SK-N-SH (cell line): ENCODE results near the gene AK5. TPM values are rescaled to one million over a fixed set of nuclear protein-coding genes. Genes with fewer than 3 reads are reported as not detected.

Experiments used
- CTCF ChIA-PET: fragments of 300-600, 350-600 bp; formaldehyde crosslinking; extraction: SDS; loops from one replicate; lab custom pipeline; 2021; lab: Yijun Ruan, JAX
- POLR2A ChIA-PET: fragments of 350-600 bp; sonication (Branson Sonifier 250); formaldehyde crosslinking; extraction: SDS; loops from one replicate; lab custom pipeline; 2020; ENCODE audit warnings: antibody characterized with exemption, inconsistent platforms; lab: Yijun Ruan, JAX
- DNase-seq: peaks from one replicate; pipeline ENCODE4 v3.0.0; 2012
- H2AFZ ChIP-seq: fragments of 200-600 bp; sonication (generic); 2 replicates; pipeline ENCODE4 v1.8.1; 2016; ENCODE audit warnings: antibody characterized with exemption, mild to moderate bottlenecking, low read depth
- H3F3A ChIP-seq: fragments of 200-600 bp; sonication (generic); replicated peaks from 2 replicates; pipeline ENCODE3; 2016; ENCODE audit warnings: antibody characterized with exemption, mild to moderate bottlenecking; ENCODE audit not compliant: insufficient read depth
- H3K27ac ChIP-seq, 2 experiments: fragments of 200-500 bp in 1 of 2; fragments of 200-600 bp in 1 of 2; sonication (Bioruptor generic) in 1 of 2; sonication (generic), shearing (Covaris generic) in 1 of 2; 2 replicates each; pipeline versions ENCODE4 v1.5.1 to v1.6.1; 2014 to 2016; ENCODE audit warnings: low read depth in 2 of 2, inconsistent platforms in 1 of 2, low read length in 1 of 2, mild to moderate bottlenecking in 1 of 2, mixed read lengths in 1 of 2
- H3K27me3 ChIP-seq: fragments of 200-600 bp; sonication (generic), shearing (Covaris generic); 2 replicates; pipeline ENCODE4 v1.6.1; 2016; ENCODE audit warnings: mixed run types; ENCODE audit not compliant: insufficient read depth
- H3K36me3 ChIP-seq, 2 experiments: fragments of 200-500 bp in 1 of 2; fragments of 200-600 bp in 1 of 2; sonication (Bioruptor generic) in 1 of 2; sonication (generic) in 1 of 2; replicated peaks in 1 of 2; 2 replicates each; pipeline versions ENCODE3 to v1.5.1; 2014 to 2016; ENCODE audit warnings: low read length in 1 of 2, mild to moderate bottlenecking in 1 of 2; ENCODE audit not compliant: insufficient read depth in 2 of 2, control insufficient read depth in 1 of 2
- H3K4me1 ChIP-seq, 2 experiments: fragments of 200-500 bp in 1 of 2; fragments of 200-600 bp in 1 of 2; sonication (Bioruptor generic) in 1 of 2; sonication (generic), shearing (Covaris generic) in 1 of 2; 2 replicates each; pipeline versions ENCODE4 v1.5.1 to v1.6.1; 2014 to 2016; ENCODE audit warnings: low read depth in 1 of 2, low read length in 1 of 2, mixed run types in 1 of 2; ENCODE audit not compliant: insufficient read depth in 2 of 2, control insufficient read depth in 1 of 2
- H3K4me2 ChIP-seq: fragments of 200-600 bp; sonication (generic), shearing (Covaris generic); 2 replicates; pipeline ENCODE4 v1.6.1; 2017; ENCODE audit warnings: mixed run types
- H3K4me3 ChIP-seq, 2 experiments: fragments of 200-500 bp in 1 of 2; fragments of 200-600 bp in 1 of 2; sonication (Bioruptor generic) in 1 of 2; sonication (generic), shearing (Covaris generic) in 1 of 2; 2 replicates each; pipeline versions ENCODE4 v1.5.1 to v1.8.1; 2014 to 2016; ENCODE audit warnings: low read depth in 2 of 2, inconsistent platforms in 1 of 2, low read length in 1 of 2, mild to moderate bottlenecking in 1 of 2, mixed read lengths in 1 of 2, moderate library complexity in 1 of 2
- H3K79me2 ChIP-seq: fragments of 200-600 bp; sonication (generic); 2 replicates; pipeline ENCODE4 v1.8.1; 2017; ENCODE audit warnings: mild to moderate bottlenecking; ENCODE audit not compliant: insufficient read depth
- H3K9ac ChIP-seq: fragments of 200-600 bp; sonication (generic); 2 replicates; pipeline ENCODE4 v1.6.1; 2017; ENCODE audit warnings: mixed run types
- H3K9me2 ChIP-seq: fragments of 200-600 bp; sonication (generic); 2 replicates; pipeline ENCODE4 v1.6.1; 2017; ENCODE audit warnings: mixed run types
- H3K9me3 ChIP-seq: fragments of 200-600 bp; sonication (generic); 2 replicates; pipeline ENCODE4 v1.6.1; 2017; ENCODE audit warnings: mixed run types, mild to moderate bottlenecking, moderate library complexity
- H4K20me1 ChIP-seq: fragments of 200-600 bp; sonication (generic); 2 replicates; pipeline ENCODE4 v1.6.1; 2017; ENCODE audit warnings: mild to moderate bottlenecking, mixed run types; ENCODE audit not compliant: insufficient read depth
- CTCF ChIP-seq: fragments of 200-600 bp; sonication (generic); IDR thresholded peaks from 2 replicates; pipeline ENCODE4 v1.6.1; 2017; ENCODE audit warnings: antibody characterized with exemption, mild to moderate bottlenecking, moderate library complexity
- MAX ChIP-seq: IDR thresholded peaks from 2 replicates; pipeline ENCODE4 v1.4.0; 2012; ENCODE audit warnings: low read depth
- MXI1 ChIP-seq: IDR thresholded peaks from 2 replicates; pipeline ENCODE4 v1.6.1; 2012; ENCODE audit warnings: mild to moderate bottlenecking, low read depth, low read length, improper control_type of control experiment
- NFIC ChIP-seq: IDR thresholded peaks from 2 replicates; pipeline ENCODE4 v1.4.0; 2012; ENCODE audit warnings: borderline replicate concordance
- PBX3 ChIP-seq: IDR thresholded peaks from 2 replicates; pipeline ENCODE4; 2012
- POLR2AphosphoS5 ChIP-seq: IDR thresholded peaks from 2 replicates; pipeline ENCODE4 v1.6.1; 2012; ENCODE audit warnings: low read depth, low read length
- RCOR1 ChIP-seq: fragments of 150-350 bp; IDR thresholded peaks from 2 replicates; pipeline ENCODE4 v1.6.1; 2017; ENCODE audit warnings: antibody characterized with exemption, low read length
- RXRA ChIP-seq: IDR thresholded peaks from 2 replicates; pipeline ENCODE4 v1.4.0; 2012; ENCODE audit warnings: low read depth, mild to moderate bottlenecking, borderline replicate concordance
- SIN3A ChIP-seq: IDR thresholded peaks from 2 replicates; pipeline ENCODE4 v1.6.1; 2012; ENCODE audit warnings: low read depth, mild to moderate bottlenecking, low read length, moderate library complexity, borderline replicate concordance
- TAF1 ChIP-seq: IDR thresholded peaks from 2 replicates; pipeline ENCODE4 v1.6.1; 2012; ENCODE audit warnings: low read depth, mild to moderate bottlenecking, low read length, moderate library complexity, borderline replicate concordance
- TCF12 ChIP-seq: IDR thresholded peaks from 2 replicates; pipeline ENCODE4 v1.4.0; 2012
- TEAD4 ChIP-seq: IDR thresholded peaks from 2 replicates; pipeline ENCODE4 v1.4.0; 2012; ENCODE audit warnings: mild to moderate bottlenecking, borderline replicate concordance; ENCODE audit not compliant: insufficient read depth
- USF2 ChIP-seq: fragments of 150-350 bp; IDR thresholded peaks from 2 replicates; pipeline ENCODE4 v1.6.1; 2017; ENCODE audit warnings: antibody characterized with exemption, low read length, low read depth, borderline replicate concordance
- YY1 ChIP-seq: IDR thresholded peaks from 2 replicates; pipeline ENCODE4 v1.4.0; 2012; ENCODE audit warnings: low read depth, mild to moderate bottlenecking
- WGBS: methylation state at CpG from one replicate; pipeline ENCODE4 v1.1.6; 2017; ENCODE audit warnings: low lambda C conversion rate; 5-methylcytosine and 5-hydroxymethylcytosine counted together
- polyA plus RNA-seq, 3 experiments: library from polyadenylated mRNA; depleted of rRNA; stranded (reverse); fragments of >200 nt; gene quantifications; 2 replicates each; pipeline ENCODE4 v1.2.3, GENCODE V29; 2012
- TF ChIP-seq, protein P1 (sequence below): IDR thresholded peaks from 2 replicates; pipeline ENCODE4 v1.6.1; 2012; ENCODE audit warnings: mild to moderate bottlenecking, low read depth, low read length, moderate library complexity

The AK5 gene
- polyA plus RNA-seq, 1 of the 3 experiments (the other 2 are of a cell fraction) = 22.9 TPM

DNA sequence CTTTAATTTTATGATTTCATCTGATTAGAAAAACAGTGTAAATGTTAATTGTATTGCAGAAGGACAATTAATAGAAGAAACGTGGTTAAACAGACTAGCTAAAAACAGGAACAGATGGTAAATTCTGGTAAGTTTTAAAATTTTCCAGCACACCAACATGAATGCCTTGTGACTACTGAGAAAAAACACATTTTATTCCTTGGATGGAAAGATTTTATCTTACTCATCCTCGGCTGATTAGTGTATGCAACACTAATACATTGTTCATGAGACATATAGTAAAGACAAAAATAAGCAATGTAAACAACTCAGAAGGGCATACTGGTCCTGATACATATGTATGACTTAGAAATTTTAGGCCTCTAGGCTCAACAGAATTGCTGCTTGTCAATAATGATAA, 4.9 kb upstream of the AK5 start:
- H3F3A ChIP-seq = peaks cover 1% of the 10 kb centered on the region
- H4K20me1 ChIP-seq = no peaks in the 10 kb centered on the region
- H3K4me3 ChIP-seq = no peak overlapping the region
- no peak overlapping the region for H3K9ac ChIP-seq
- CTCF ChIA-PET = interaction anchor here (1.0 kb wide), 1 partner anchor 15 kb away, joined by 3 read pairs; no protein-coding TSS in a partner anchor
- H3K27ac ChIP-seq = no peak overlapping the region
- no peak overlapping the region for H3K4me2 ChIP-seq
- H3K9me3 ChIP-seq = no peaks in the 10 kb centered on the region
- TF ChIP-seq SIN3A = no peak
- no peak for TF ChIP-seq RXRA
- no peak for TF ChIP-seq MXI1
- TF ChIP-seq NFIC = no peak
- no peak for TF ChIP-seq POLR2AphosphoS5
- TF ChIP-seq TAF1 = no peak
- TF ChIP-seq CTCF = no peak
- TF ChIP-seq USF2 = no peak
- no peak for TF ChIP-seq MAX
- no peak for TF ChIP-seq RCOR1
- TF ChIP-seq, all 33 proteins: peak for 0
- POLR2A ChIA-PET = no interaction called here
- no peaks in the 10 kb centered on the region for H3K36me3 ChIP-seq
- 38% methylated on average over 2 of the region's 2 CpGs for WGBS
- no peak for DNase-seq
- no peaks in the 10 kb centered on the region for H3K27me3 ChIP-seq
- no peak overlapping the region for H2AFZ ChIP-seq
- no peaks in the 10 kb centered on the region for H3K79me2 ChIP-seq
- peaks cover 2% of the 10 kb centered on the region in 2 experiments; a peak in 1 of 4 replicates for H3K4me1 ChIP-seq
- no peaks in the 10 kb centered on the region for H3K9me2 ChIP-seq

- no peak for DNase-seq
- Histone ChIP-seq H3K27ac (no peak overlapping the region), H3K9me2 (no peaks in the 10 kb centered on the region), H3K79me2 (peaks cover 19% of the 10 kb centered on the region; the same call in 1 of the 2 replicates), H3K9ac (no peak overlapping the region), H3K4me2 (no peak overlapping the region)
- TF ChIP-seq POLR2AphosphoS5 (no peak), TCF12 (no peak), PBX3 (no peak), YY1 (no peak), TEAD4 (no peak)
- TF ChIP-seq, protein P1, sequence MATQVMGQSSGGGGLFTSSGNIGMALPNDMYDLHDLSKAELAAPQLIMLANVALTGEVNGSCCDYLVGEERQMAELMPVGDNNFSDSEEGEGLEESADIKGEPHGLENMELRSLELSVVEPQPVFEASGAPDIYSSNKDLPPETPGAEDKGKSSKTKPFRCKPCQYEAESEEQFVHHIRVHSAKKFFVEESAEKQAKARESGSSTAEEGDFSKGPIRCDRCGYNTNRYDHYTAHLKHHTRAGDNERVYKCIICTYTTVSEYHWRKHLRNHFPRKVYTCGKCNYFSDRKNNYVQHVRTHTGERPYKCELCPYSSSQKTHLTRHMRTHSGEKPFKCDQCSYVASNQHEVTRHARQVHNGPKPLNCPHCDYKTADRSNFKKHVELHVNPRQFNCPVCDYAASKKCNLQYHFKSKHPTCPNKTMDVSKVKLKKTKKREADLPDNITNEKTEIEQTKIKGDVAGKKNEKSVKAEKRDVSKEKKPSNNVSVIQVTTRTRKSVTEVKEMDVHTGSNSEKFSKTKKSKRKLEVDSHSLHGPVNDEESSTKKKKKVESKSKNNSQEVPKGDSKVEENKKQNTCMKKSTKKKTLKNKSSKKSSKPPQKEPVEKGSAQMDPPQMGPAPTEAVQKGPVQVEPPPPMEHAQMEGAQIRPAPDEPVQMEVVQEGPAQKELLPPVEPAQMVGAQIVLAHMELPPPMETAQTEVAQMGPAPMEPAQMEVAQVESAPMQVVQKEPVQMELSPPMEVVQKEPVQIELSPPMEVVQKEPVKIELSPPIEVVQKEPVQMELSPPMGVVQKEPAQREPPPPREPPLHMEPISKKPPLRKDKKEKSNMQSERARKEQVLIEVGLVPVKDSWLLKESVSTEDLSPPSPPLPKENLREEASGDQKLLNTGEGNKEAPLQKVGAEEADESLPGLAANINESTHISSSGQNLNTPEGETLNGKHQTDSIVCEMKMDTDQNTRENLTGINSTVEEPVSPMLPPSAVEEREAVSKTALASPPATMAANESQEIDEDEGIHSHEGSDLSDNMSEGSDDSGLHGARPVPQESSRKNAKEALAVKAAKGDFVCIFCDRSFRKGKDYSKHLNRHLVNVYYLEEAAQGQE = no peak
- TF ChIP-seq, all 33 proteins: peak for 0
- no peak overlapping the region for H2AFZ ChIP-seq
- H3K36me3 ChIP-seq = no peaks in the 10 kb centered on the region
- no peak overlapping the region for H3K4me3 ChIP-seq
- WGBS = 97% methylated on average over 2 of the region's 2 CpGs
- H4K20me1 ChIP-seq = no peaks in the 10 kb centered on the region
- H3K9me3 ChIP-seq = no peaks in the 10 kb centered on the region
- peaks cover 0 to 13% of the 10 kb centered on the region in 2 experiments; a peak in 2 of 4 replicates for H3K4me1 ChIP-seq
- ChIA-PET CTCF (interaction anchor here (2.1 kb wide), 1 partner anchor 8 kb away, joined by 6 read pairs; no protein-coding TSS in a partner anchor), POLR2A (no interaction called here)
- no peaks in the 10 kb centered on the region for H3F3A ChIP-seq
- no peaks in the 10 kb centered on the region for H3K27me3 ChIP-seq
Measured at GRCh38 chr1:77279929-77280328, 1.9 kb upstream of the AK5 start.
